AG09309 (cell line): ENCODE results near the gene SLC25A52.

Experiments
- DNase-seq: peaks from one replicate; pipeline ENCODE4 v3.0.0-alpha.2; 2010; ENCODE audit warnings: low read depth
- H3K4me3 ChIP-seq: 2 replicates; pipeline ENCODE4 v1.5.1; 2011; ENCODE audit warnings: mild to moderate bottlenecking, low read depth, low read length, moderate library complexity; ENCODE audit not compliant: control insufficient read depth
- TF ChIP-seq, protein P1 (sequence below): IDR thresholded peaks from 2 replicates; pipeline ENCODE4 v1.5.1; 2011; ENCODE audit warnings: mild to moderate bottlenecking, low read depth, low read length, inconsistent platforms; ENCODE audit not compliant: insufficient read depth, control insufficient read depth; ENCODE audit errors: missing control alignments

Gene SLC25A52

DNA sequence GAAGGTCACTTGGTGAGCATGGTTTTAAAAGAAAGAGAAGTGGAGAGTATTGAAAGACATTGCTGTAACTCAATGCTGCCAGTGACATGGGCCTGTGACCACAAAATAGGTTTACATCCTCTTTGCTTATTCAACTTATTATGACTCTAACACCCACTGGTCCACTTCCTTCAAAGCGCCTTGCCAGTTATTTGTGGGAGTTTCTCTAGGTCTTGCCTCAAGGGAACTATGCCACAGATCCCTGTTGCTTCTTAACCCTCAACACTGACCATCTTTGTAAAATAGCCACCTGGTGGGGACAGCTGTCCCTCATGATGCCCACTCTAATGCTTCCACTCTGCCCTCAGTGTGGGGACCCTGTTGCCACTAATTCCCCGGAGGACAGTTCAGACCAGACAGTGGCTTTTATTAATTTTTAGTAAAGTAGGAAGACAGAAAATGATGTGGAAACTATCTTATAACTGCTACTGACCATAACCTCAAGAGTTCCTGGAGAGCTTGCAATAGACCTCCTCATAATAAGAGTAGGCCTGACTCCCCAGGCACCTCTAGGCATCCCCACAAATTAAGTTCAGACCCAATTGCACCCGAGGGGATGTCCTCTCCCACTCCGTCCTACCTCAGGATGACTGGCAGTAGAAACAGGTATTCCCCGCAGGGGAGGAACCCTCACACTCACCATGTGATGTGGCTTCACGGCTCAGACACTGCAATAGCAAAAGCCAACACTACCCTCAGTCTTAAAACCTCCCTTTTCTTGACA, 31.3 kb upstream of the SLC25A52 start:
- H3K4me3 ChIP-seq = no peak overlapping the region
- TF ChIP-seq, protein P1, sequence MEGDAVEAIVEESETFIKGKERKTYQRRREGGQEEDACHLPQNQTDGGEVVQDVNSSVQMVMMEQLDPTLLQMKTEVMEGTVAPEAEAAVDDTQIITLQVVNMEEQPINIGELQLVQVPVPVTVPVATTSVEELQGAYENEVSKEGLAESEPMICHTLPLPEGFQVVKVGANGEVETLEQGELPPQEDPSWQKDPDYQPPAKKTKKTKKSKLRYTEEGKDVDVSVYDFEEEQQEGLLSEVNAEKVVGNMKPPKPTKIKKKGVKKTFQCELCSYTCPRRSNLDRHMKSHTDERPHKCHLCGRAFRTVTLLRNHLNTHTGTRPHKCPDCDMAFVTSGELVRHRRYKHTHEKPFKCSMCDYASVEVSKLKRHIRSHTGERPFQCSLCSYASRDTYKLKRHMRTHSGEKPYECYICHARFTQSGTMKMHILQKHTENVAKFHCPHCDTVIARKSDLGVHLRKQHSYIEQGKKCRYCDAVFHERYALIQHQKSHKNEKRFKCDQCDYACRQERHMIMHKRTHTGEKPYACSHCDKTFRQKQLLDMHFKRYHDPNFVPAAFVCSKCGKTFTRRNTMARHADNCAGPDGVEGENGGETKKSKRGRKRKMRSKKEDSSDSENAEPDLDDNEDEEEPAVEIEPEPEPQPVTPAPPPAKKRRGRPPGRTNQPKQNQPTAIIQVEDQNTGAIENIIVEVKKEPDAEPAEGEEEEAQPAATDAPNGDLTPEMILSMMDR = no peak
- DNase-seq = no peak

- TF ChIP-seq, protein P1 = no peak
- DNase-seq = no peak
- no peak overlapping the region for H3K4me3 ChIP-seq
Observed at GRCh38 chr18:31789409-31789808, 28.7 kb upstream of the SLC25A52 start.

DNA sequence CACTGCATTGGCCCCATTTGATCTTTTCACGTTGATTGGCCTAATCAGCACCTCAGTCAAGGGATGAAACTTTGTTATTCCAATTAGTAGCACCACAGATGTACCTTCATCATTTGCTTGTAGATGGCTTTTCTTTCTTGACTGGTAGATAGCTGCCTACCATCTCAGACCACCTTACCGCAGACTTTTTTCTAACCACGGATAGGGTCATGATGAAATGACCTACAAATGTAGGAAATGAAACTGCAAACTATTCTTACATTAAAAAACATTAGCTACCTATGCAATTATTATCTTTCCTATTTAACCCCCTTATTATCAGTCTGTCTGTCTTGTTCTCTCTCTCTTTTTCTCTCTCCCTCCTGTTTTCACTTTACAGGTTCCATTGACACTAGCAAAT, 22.4 kb upstream of the SLC25A52 start:
- H3K4me3 ChIP-seq = no peak overlapping the region
- TF ChIP-seq, protein P1 = no peak
- no peak for DNase-seq

DNA sequence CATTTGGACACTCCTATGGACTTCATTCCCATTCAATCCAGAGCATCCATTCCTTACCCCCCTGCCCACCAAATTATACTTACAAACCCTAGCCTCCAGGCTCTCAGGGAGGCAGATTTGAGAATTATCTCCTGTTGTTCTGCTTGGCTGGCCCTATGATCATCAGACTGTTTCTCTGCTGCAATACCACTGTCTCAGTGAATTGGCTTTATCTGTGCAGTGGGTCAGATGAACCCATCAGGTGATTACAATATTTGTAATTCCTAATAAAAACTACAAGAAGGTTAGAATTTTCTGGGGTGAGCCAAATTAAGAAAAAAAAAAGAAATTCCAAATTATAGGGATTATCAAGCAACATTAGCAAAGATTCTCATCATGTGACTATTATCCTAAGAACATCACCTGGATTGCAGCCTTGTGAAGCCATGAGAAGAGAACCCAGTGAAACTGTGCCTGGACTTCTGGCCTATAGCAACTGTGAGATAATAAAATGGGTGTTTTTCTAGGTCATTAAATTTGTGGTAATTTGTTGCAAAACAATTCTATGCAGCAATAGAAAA, 17.8 kb upstream of the SLC25A52 start:
- no peak overlapping the region for H3K4me3 ChIP-seq
- no peak for DNase-seq
- TF ChIP-seq, protein P1 = no peak

DNA sequence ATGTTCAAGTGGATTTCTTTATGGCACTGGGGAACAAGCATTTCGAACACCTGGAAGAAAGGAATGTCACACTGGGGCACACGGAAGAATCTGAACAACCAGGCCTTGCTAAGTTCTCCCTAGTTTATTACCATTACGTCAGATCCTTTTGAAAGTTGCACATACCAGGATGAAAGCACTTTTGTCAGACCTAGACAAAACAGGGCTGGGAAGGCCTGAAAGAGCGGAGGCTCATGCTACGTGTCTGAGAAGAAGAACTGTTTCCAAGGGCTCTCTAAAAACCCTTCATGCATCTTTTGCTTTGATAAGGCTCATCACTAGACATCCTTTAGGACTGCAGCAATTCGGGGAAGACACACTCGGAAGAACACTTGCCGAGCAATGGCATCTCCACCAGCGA, 15.4 kb upstream of the SLC25A52 start:
- TF ChIP-seq, protein P1 = no peak
- H3K4me3 ChIP-seq = no peak overlapping the region
- DNase-seq = no peak

DNA sequence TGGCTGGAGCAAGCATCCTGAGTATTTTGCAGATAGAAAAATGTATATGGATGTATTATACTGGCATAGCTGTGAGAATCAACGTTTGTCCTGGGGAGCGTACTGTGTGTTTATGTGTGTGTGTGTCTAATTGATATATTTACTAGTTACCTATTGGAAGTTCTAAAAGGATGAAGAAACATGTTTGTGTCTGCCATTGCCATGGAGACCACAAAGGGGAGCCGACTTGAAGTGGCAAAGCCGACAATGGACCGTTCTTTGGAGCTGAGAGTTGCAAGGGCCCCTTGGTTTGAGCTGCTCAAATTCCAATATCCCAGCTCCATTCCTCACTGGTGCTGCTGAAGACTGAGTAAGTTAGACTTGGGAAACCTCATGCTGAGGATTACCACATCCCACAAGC, 14.3 kb upstream of the SLC25A52 start:
- TF ChIP-seq, protein P1 = no peak
- no peak for DNase-seq
- no peak overlapping the region for H3K4me3 ChIP-seq
